Keratinocyte (primary cell): ENCODE measurements around the gene UNC13B. TPM values are rescaled to one million over a fixed set of nuclear protein-coding genes. Genes with fewer than 3 reads are reported as not detected.

Experiments used
- DNase-seq: peaks from one replicate; pipeline ENCODE4 v3.0.0-alpha.2; 2011; ENCODE audit warnings: low read depth, missing footprints, low spot score
- FAIRE-seq: peaks from 2 replicates; lab custom pipeline; 2011; peaks lifted over from hg19 to GRCh38; lab: Jason Lieb, UNC
- H2AFZ ChIP-seq: 2 replicates; pipeline ENCODE4 v1.6.0; 2012; ENCODE audit warnings: low read length, control low read depth, inconsistent platforms; ENCODE audit not compliant: control insufficient read depth
- H3K27ac ChIP-seq: 2 replicates; pipeline ENCODE4 v1.5.1; 2011; ENCODE audit warnings: low read length; ENCODE audit not compliant: control insufficient read depth, insufficient read depth
- H3K27me3 ChIP-seq: 3 replicates; pipeline ENCODE4 v1.6.0; 2011; ENCODE audit warnings: low read length; ENCODE audit not compliant: control insufficient read depth, insufficient read depth; ENCODE audit errors: extremely low read depth
- H3K36me3 ChIP-seq, 2 experiments: 2 replicates in 1 of 2; 3 replicates in 1 of 2; pipeline ENCODE4 v1.5.1; 2011; ENCODE audit warnings: low read length in 2 of 2, mild to moderate bottlenecking in 1 of 2; ENCODE audit not compliant: control insufficient read depth in 2 of 2, insufficient read depth in 2 of 2; ENCODE audit errors: extremely low read depth in 1 of 2
- H3K4me1 ChIP-seq: 3 replicates; pipeline ENCODE4 v1.5.1; 2011; ENCODE audit warnings: low read length; ENCODE audit not compliant: control insufficient read depth, insufficient read depth; ENCODE audit errors: extremely low read depth
- H3K4me2 ChIP-seq: 3 replicates; pipeline ENCODE4 v1.6.0; 2011; ENCODE audit warnings: low read depth, low read length; ENCODE audit not compliant: control insufficient read depth, insufficient read depth; ENCODE audit errors: extremely low read depth
- H3K4me3 ChIP-seq, 3 experiments: fragments of 200-600 bp in 1 of 3; sonication (generic) in 1 of 3; 2 replicates in 2 of 3; 3 replicates in 1 of 3; pipeline ENCODE4 v1.5.1; 2011 to 2016; ENCODE audit warnings: low read length in 3 of 3, mild to moderate bottlenecking in 3 of 3, control low read depth in 2 of 3, inconsistent platforms in 1 of 3, low read depth in 1 of 3, mixed read lengths in 1 of 3, mixed run types in 1 of 3, moderate library complexity in 1 of 3; ENCODE audit not compliant: control insufficient read depth in 2 of 3, insufficient read depth in 2 of 3; ENCODE audit errors: extremely low read depth in 1 of 3
- H3K79me2 ChIP-seq: 2 replicates; pipeline ENCODE4 v1.6.0; 2012; ENCODE audit warnings: low read length; ENCODE audit not compliant: control insufficient read depth, insufficient read depth
- H3K9ac ChIP-seq: 3 replicates; pipeline ENCODE4 v1.6.0; 2011; ENCODE audit warnings: low read length; ENCODE audit not compliant: control insufficient read depth, insufficient read depth; ENCODE audit errors: extremely low read depth
- H3K9me1 ChIP-seq: 3 replicates; pipeline ENCODE4 v1.6.0; 2011; ENCODE audit warnings: low read length; ENCODE audit not compliant: control insufficient read depth, insufficient read depth; ENCODE audit errors: extremely low read depth
- H3K9me3 ChIP-seq: 2 replicates; pipeline ENCODE4 v1.5.1; 2012; ENCODE audit warnings: low read depth, low read length; ENCODE audit not compliant: control insufficient read depth
- H4K20me1 ChIP-seq: 3 replicates; pipeline ENCODE4 v1.6.0; 2011; ENCODE audit warnings: low read length; ENCODE audit not compliant: control insufficient read depth, insufficient read depth; ENCODE audit errors: extremely low read depth
- CTCF ChIP-seq, 3 experiments: IDR thresholded peaks in 1 of 3; conservative IDR thresholded peaks in 1 of 3; optimal IDR thresholded peaks in 1 of 3; 2 replicates in 2 of 3; 3 replicates in 1 of 3; pipeline versions ENCODE3 to v1.5.1; 2011; ENCODE audit warnings: low read length in 3 of 3, mild to moderate bottlenecking in 3 of 3, moderate library complexity in 2 of 3, control low read depth in 1 of 3, inconsistent platforms in 1 of 3; ENCODE audit not compliant: insufficient read depth in 2 of 3; ENCODE audit errors: extremely low read depth in 1 of 3
- EZH2 ChIP-seq: IDR thresholded peaks from one replicate; pipeline ENCODE4 v1.6.1; 2012; ENCODE audit warnings: inconsistent platforms, mild to moderate bottlenecking, low read length, moderate library complexity
- dilution Hi-C: fragments of 300-500 bp; cut with MboI; formaldehyde crosslinking; loops from one replicate; pipeline ENCODE4 v1.7.0; 2020; ENCODE audit warnings: low sequenced_read_pairs; ENCODE audit not compliant: extremely low pct_ligation_motif_present
- polyA plus RNA-seq, 5 experiments: library from polyadenylated mRNA; depleted of rRNA in 3 of 5; stranded (reverse) in 3 of 5; stranded (forward) in 1 of 5; unstranded in 1 of 5; fragments of >200 nt; gene quantifications; 1 replicate in 1 of 5; 2 replicates in 3 of 5; 3 replicates in 1 of 5; pipeline versions ENCODE4 v1.2.1 to v1.2.3, GENCODE V29; 2011 to 2012; ENCODE audit warnings: missing spikeins in 2 of 5, low read depth in 1 of 5, low replicate concordance in 1 of 5

UNC13B gene
- polyA plus RNA-seq, 1 donor (not counting 4 experiments of a cell fraction or from before 2014, with no cell fraction given), result 9.3 TPM

GRCh38 chr9:35262064-35262463 is 100.3 kb downstream of the UNC13B start:
- dilution Hi-C loops, result no loop called here
- Histone ChIP-seq H3K4me1 (peaks cover 3% of the 10 kb centered on the region), H3K9me3 (no peaks in the 10 kb centered on the region), H3K4me2 (no peak overlapping the region), H3K27ac (no peak overlapping the region), H3K9ac (no peak overlapping the region), H3K4me3 (no peak overlapping the region), H3K79me2 (no peaks in the 10 kb centered on the region), H4K20me1 (no peaks in the 10 kb centered on the region), H3K36me3 (no peaks in the 10 kb centered on the region), H2AFZ (no peak overlapping the region), H3K9me1 (no peaks in the 10 kb centered on the region), H3K27me3 (no peaks in the 10 kb centered on the region)
- FAIRE-seq (no peak), DNase-seq (no peak)
- TF ChIP-seq CTCF (optimal IDR thresholded peaks at IDR 0.05 in 1 of 3, IDR thresholded peaks at IDR 0.05 in 1 of 3, conservative IDR thresholded peaks at IDR 0.05 in 1 of 3; ENCODE audit: extremely low read depth in 1 of 3, insufficient read depth in 2 of 3, low read length in 3 of 3), result no peak

GRCh38 chr9:35267710-35268109 is 105.9 kb downstream of the UNC13B start:
- Histone ChIP-seq H2AFZ (no peak overlapping the region), H3K4me1 (peaks cover 1% of the 10 kb centered on the region), H3K36me3 (no peaks in the 10 kb centered on the region), H3K9me1 (no peaks in the 10 kb centered on the region), H4K20me1 (no peaks in the 10 kb centered on the region), H3K4me2 (no peak overlapping the region), H3K79me2 (no peaks in the 10 kb centered on the region), H3K4me3 (no peak overlapping the region), H3K27ac (no peak overlapping the region), H3K27me3 (no peaks in the 10 kb centered on the region), H3K9me3 (no peaks in the 10 kb centered on the region), H3K9ac (no peak overlapping the region)
- dilution Hi-C loops, result no loop called here
- DNase-seq (no peak), FAIRE-seq (no peak)
- TF ChIP-seq EZH2, result no peak
- TF ChIP-seq CTCF (optimal IDR thresholded peaks at IDR 0.05 in 1 of 3, IDR thresholded peaks at IDR 0.05 in 1 of 3, conservative IDR thresholded peaks at IDR 0.05 in 1 of 3; ENCODE audit: extremely low read depth in 1 of 3, insufficient read depth in 2 of 3, low read length in 3 of 3), result no peak
